Activated CD8-positive, alpha-beta memory T cell treated with anti-CD3 and anti-CD28 coated beads, Interleukin-2, amount 50 U/mL, for 48 hours (primary cell): Measurements from ENCODE around the gene MAPK13.

Source experiments
- DNase-seq: peaks from one replicate; pipeline ENCODE4 v3.0.0-alpha.2; 2020

Gene MAPK13

GRCh38 chr6:36160147-36160760, 29.9 kb downstream of the MAPK13 start:
- DNase-seq: no peak

GRCh38 chr6:36169023-36170007, 39.0 kb downstream of the MAPK13 start:
- no peak for DNase-seq

- no peak for DNase-seq
Observed at GRCh38 chr6:36170704-36171103, 40.4 kb downstream of the MAPK13 start.

- no peak for DNase-seq
Observed at GRCh38 chr6:36171573-36171972, 41.3 kb downstream of the MAPK13 start.

- no peak for DNase-seq
Observed at GRCh38 chr6:36177166-36177565, 46.9 kb downstream of the MAPK13 start.

- DNase-seq: no peak
Observed at GRCh38 chr6:36178544-36178943, 48.2 kb downstream of the MAPK13 start.

GRCh38 chr6:36180126-36180525, 49.8 kb downstream of the MAPK13 start:
- no peak for DNase-seq

- DNase-seq: no peak
Observed at GRCh38 chr6:36184311-36184710, 54.0 kb downstream of the MAPK13 start.

- DNase-seq: no peak
Observed at GRCh38 chr6:36186199-36186598, 55.9 kb downstream of the MAPK13 start.

GRCh38 chr6:36187446-36187845, 57.1 kb downstream of the MAPK13 start:
- DNase-seq: no peak
